Heart left ventricle (tissue), 16 donors: ENCODE data around the gene PKN2. TPM values are rescaled to one million over a fixed set of nuclear protein-coding genes. Genes with fewer than 3 reads are reported as not detected.

Source experiments
- ATAC-seq, 4 donors: fragments of 200-7000 bp; cut with Tn5 transposase; one replicate each; pipeline ENCODE4 v1.9.1; 2020 to 2022; ENCODE audit warnings: moderate library complexity in 4 of 4, mild to moderate bottlenecking in 3 of 4, moderate number of reproducible peaks in 1 of 4
- DNase-seq, 5 donors: peaks; one replicate each; pipeline ENCODE4 v3.0.0-alpha.2; 2020
- H3K27ac ChIP-seq, 12 donors: fragments of 200-600 bp; sonication (generic) in 4 of 12; one replicate each; pipeline versions ENCODE4 v1.5.0 to v1.8.0; 2016 to 2022; ENCODE audit warnings: mild to moderate bottlenecking in 2 of 12
- H3K27me3 ChIP-seq, 9 donors: fragments of 200-600 bp; sonication (generic) in 2 of 9; one replicate each; pipeline versions ENCODE4 v1.5.1 to v1.8.0; 2016 to 2022; ENCODE audit warnings: mild to moderate bottlenecking in 3 of 9
- H3K36me3 ChIP-seq, 9 donors: fragments of 200-600 bp; sonication (generic) in 2 of 9; one replicate each; pipeline versions ENCODE4 v1.5.0 to v1.8.0; 2018 to 2022; ENCODE audit warnings: mild to moderate bottlenecking in 2 of 9
- H3K4me1 ChIP-seq, 12 donors: fragments of 200-600 bp; sonication (generic) in 4 of 12; one replicate each; pipeline versions ENCODE4 v1.5.0 to v1.8.0; 2016 to 2022; ENCODE audit warnings: mild to moderate bottlenecking in 3 of 12
- H3K4me3 ChIP-seq, 12 donors: fragments of 200-600 bp; sonication (generic) in 4 of 12; one replicate each; pipeline versions ENCODE4 v1.5.0 to v1.8.0; 2017 to 2022; ENCODE audit warnings: mild to moderate bottlenecking in 9 of 12, moderate library complexity in 4 of 12
- H3K9me3 ChIP-seq, 12 donors: fragments of 200-600 bp; sonication (generic) in 4 of 12; one replicate each; pipeline versions ENCODE4 v1.5.0 to v1.8.0; 2016 to 2022; ENCODE audit warnings: mild to moderate bottlenecking in 1 of 12
- POLR2A ChIP-seq, 2 donors: fragments of 450-650 bp; IDR thresholded peaks; one replicate each; pipeline ENCODE4 v1.6.1; 2017; ENCODE audit warnings: antibody characterized with exemption in 2 of 2, mild to moderate bottlenecking in 2 of 2, moderate library complexity in 2 of 2
- WGBS, 4 donors: extraction: QIAGEN DNeasy Blood & Tissue Kit in 2 of 4; methylation state at CpG; one replicate each; pipeline versions ENCODE4 v1.1.5 to v1.1.7; 2013 to 2018; 5-methylcytosine and 5-hydroxymethylcytosine counted together
- intact Hi-C, 10 donors: fragments of 100-400 bp; cut with DNase I; formaldehyde crosslinking; loops; one replicate each; pipeline versions ENCODE4 v1.11.1 to v1.14.2; 2022
- polyA plus RNA-seq, 2 donors: library from polyadenylated mRNA; stranded (reverse); fragments of 200-250 nt; gene quantifications; one replicate each; pipeline ENCODE4 v1.2.3, GENCODE V29; 2013
- total RNA-seq, 9 donors: library from RNA; depleted of rRNA in 2 of 9; stranded (reverse); fragments of >200 nt in 2 of 9; fragmentation: NEBNext Ultra II Directional in 3 of 9; extraction: Animal tissue kit (Norgen Biotek cat#: 25700) in 3 of 9; gene quantifications; one replicate each; pipeline versions ENCODE4 v1.1.0 to v1.2.4, GENCODE V29; 2016 to 2023
- TF ChIP-seq, protein P1 (sequence below), 12 donors: fragments of 200-600 bp; sonication (generic) in 4 of 12; IDR thresholded peaks; one replicate each; pipeline versions ENCODE4 v1.5.0 to v1.8.0; 2018 to 2022; ENCODE audit warnings: antibody characterized with exemption in 12 of 12, mild to moderate bottlenecking in 5 of 12
- donor health status: ischemic (EF 13 %, LVEDD 7.1; RV severe dilation, severe dysfunction).
- donor health status: healthy with polysubstance abuse.
- donor health status: DM: no; HTN: yes; CAD: no.
- donor health status: DM: no; HTN: no; CAD: no.
- donor health status: ischemic (EF 25% LVEDD 6.9; RV normal size, moderate dysfunction).
- donor health status: ischemic (EF 25% LVEDD 5.7; RV mildly dilated, moderate dysfunction).
- donor health status: healthy.
- donor health status: DM: yes; HTN: yes; CAD: no.
- donor health status: ischemic (EF 35%, LVEDD 5.7; RV mildly dilated, moderate dysfunction).
- donor health status: nonischemic (EF 11% LVEDD 7.7; RV severe dilation, severe dysfunction).
- donor health status: DM: yes; HTN: yes; CAD: no.
- donor health status: PGD.
- donor health status: ischemic (EF 29% LVEDD 5.4; RV normal size, mild dysfunction).
- donor health status: nonischemic (EF 23%, LVEDD 6.1; RV moderate dilation, normal function).

The PKN2 gene
- total and polyA plus RNA-seq, 11 donors = 7.3 to 43.8 (median 30.9) TPM

DNA sequence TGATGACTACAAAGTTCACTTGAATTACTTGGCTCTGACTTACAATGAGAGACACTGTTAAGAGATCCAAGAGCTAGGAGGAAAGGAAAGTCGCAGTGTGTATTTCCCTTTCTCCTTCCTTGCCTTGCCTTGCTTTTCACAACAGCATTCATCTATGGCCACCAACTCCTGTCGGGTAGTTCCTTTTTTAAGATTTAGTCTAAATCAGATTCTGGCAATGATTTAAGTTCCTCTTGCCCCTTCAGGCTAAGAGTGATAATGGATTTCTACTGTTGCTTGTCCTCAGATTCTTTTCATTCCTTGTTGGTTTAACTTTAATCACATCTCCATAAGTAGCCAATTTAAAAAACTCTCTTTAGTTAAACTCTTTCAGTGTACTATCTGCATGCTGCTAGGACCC is 115.4 kb downstream of the PKN2 start:
- no peak for TF ChIP-seq POLR2A (IDR thresholded peaks at IDR 0.05)
- TF ChIP-seq, protein P1, sequence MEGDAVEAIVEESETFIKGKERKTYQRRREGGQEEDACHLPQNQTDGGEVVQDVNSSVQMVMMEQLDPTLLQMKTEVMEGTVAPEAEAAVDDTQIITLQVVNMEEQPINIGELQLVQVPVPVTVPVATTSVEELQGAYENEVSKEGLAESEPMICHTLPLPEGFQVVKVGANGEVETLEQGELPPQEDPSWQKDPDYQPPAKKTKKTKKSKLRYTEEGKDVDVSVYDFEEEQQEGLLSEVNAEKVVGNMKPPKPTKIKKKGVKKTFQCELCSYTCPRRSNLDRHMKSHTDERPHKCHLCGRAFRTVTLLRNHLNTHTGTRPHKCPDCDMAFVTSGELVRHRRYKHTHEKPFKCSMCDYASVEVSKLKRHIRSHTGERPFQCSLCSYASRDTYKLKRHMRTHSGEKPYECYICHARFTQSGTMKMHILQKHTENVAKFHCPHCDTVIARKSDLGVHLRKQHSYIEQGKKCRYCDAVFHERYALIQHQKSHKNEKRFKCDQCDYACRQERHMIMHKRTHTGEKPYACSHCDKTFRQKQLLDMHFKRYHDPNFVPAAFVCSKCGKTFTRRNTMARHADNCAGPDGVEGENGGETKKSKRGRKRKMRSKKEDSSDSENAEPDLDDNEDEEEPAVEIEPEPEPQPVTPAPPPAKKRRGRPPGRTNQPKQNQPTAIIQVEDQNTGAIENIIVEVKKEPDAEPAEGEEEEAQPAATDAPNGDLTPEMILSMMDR (IDR thresholded peaks at IDR 0.05) = no peak
- peak in 1 of 4 donors; percentile 20 for ATAC-seq
- DNase-seq = no peak
- Histone ChIP-seq H3K9me3 (peaks cover 0 to 8% (median 0%) of the 10 kb centered on the region in 12 donors), H3K27me3 (no peaks in the 10 kb centered on the region), H3K4me1 (peaks cover 0 to 9% (median 0%) of the 10 kb centered on the region in 12 donors), H3K4me3 (no peak overlapping the region), H3K27ac (peak overlapping the region in 1 of 12 donors; percentile 32), H3K36me3 (peaks cover 0 to 79% (median 29%) of the 10 kb centered on the region in 9 donors)
- 85 to 97% (median 88%) methylated on average over 2 of the region's 2 CpGs for WGBS, 4 donors
- intact Hi-C loops = loop anchor here in 1 of 10 donors (10.0 kb wide), 1 partner anchor 145 kb away; no protein-coding TSS in a partner anchor

DNA sequence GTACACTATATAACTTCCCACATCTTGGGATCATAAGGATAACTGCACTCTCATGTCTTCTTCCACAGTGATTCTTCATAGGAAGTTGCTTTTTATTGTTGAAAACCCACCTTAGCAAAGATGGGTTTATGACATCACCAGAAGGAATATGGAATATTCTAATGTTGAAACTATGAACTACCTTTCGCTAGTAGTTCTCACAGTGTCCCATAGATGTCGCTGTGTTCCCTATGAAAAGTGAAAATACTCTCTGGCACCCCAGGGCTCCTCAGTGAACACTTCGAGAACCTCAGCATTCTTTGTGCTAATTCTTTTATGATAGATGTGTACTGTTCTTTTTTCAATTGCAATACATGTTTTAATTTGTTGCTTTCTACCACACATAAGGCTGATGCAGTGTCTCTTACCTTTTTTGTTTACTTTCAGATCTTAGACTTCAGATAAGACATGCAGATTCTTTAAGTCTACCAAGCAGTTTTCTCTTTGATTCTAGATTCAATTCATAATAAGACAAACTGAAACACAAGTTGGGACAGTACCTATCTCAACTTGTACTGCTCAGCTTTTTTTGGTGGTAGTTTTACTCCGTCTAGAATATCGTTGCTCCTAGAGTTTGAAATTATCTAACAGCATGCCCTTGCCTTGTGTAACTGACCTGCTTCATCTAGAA is 116.4 kb downstream of the PKN2 start:
- WGBS, 4 donors = 86 to 91% (median 88%) methylated on average over 5 of the region's 5 CpGs
- H3K27ac ChIP-seq = no peak overlapping the region
- intact Hi-C loops = loop anchor here in 1 of 10 donors (5.0 kb wide), 1 partner anchor 77 kb away; no protein-coding TSS in a partner anchor
- no peak overlapping the region for H3K4me3 ChIP-seq
- ATAC-seq = no peak
- H3K4me1 ChIP-seq = peaks cover 0 to 9% (median 0%) of the 10 kb centered on the region in 12 donors
- TF ChIP-seq, protein P1 (IDR thresholded peaks at IDR 0.05) = peak; percentile 42 to 72 (median 54)
- no peak for TF ChIP-seq POLR2A (IDR thresholded peaks at IDR 0.05)
- H3K9me3 ChIP-seq = peaks cover 0 to 8% (median 0%) of the 10 kb centered on the region in 12 donors
- no peaks in the 10 kb centered on the region for H3K27me3 ChIP-seq
- peaks cover 0 to 80% (median 30%) of the 10 kb centered on the region in 9 donors for H3K36me3 ChIP-seq
- peak in 1 of 5 donors; percentile 9 for DNase-seq

DNA sequence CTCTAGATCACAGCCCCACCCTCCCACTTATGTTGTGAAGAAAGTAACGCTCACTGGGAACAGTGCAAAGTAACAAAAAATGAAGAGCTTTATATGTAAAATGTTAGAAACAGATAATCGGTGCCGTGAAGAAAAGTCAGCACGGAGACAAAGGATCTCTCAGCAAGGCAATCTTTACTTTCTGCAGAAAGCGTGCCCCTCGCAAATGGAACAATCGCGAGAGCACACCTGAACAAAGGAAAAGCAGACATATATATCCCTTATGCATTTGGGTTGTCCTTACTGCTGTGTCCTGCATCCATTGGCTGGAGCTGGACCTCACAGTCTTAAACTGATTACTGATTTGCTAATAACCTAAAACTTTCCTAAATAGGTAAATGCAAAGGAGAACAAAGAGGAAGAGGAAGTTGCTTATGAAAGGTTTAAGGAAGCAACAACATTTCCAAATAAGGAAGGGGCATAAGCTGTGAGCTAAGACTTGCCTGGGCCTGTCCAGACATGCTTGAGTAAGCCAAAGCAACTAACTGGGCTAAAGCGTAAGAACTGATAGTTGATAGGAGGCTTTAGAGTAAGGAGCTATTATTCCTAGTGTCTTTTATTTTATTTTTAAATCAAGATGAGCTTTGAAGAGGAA is 117.6 kb downstream of the PKN2 start:
- H3K27me3 ChIP-seq = no peaks in the 10 kb centered on the region
- no peak overlapping the region for H3K4me3 ChIP-seq
- H3K4me1 ChIP-seq = peaks cover 0 to 9% (median 0%) of the 10 kb centered on the region in 12 donors
- H3K36me3 ChIP-seq = peaks cover 0 to 82% (median 39%) of the 10 kb centered on the region in 9 donors
- no peak for TF ChIP-seq POLR2A (IDR thresholded peaks at IDR 0.05)
- TF ChIP-seq, protein P1 (IDR thresholded peaks at IDR 0.05) = no peak
- ATAC-seq = no peak
- no peak for DNase-seq
- WGBS, 4 donors = 96 to 99% (median 98%) methylated on average over 9 of the region's 9 CpGs
- peak overlapping the region in 1 of 12 donors; percentile 6 for H3K27ac ChIP-seq
- intact Hi-C loops = loop anchor here in 1 of 10 donors (5.0 kb wide), 1 partner anchor 76 kb away; no protein-coding TSS in a partner anchor
- H3K9me3 ChIP-seq = peaks cover 0 to 8% (median 0%) of the 10 kb centered on the region in 12 donors

DNA sequence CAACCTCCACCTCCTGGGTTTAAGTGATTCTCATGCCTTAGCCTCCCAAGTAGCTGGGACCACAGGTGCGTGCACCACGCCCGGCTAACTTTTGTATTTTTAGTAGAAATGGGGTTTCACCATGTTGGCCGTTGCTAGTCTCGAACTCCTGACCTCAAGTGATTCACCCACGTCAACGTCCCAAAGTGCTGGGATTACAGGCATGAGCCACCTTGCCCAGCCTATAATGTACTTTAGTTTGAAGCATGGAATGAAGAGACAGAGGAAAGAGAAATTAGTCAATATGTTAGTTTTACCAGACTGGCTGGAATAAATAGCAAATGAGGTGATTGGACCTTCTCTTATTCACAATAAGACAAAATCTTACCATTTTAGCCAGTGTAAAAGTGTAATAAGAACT is 118.3 kb downstream of the PKN2 start:
- TF ChIP-seq, protein P1 (IDR thresholded peaks at IDR 0.05) = no peak
- no peak for TF ChIP-seq POLR2A (IDR thresholded peaks at IDR 0.05)
- WGBS, 4 donors = 96 to 98% (median 97%) methylated on average over 7 of the region's 7 CpGs
- H3K27me3 ChIP-seq = no peaks in the 10 kb centered on the region
- no peak overlapping the region for H3K4me3 ChIP-seq
- no peak for DNase-seq
- peak overlapping the region in 1 of 12 donors; percentile 6 for H3K27ac ChIP-seq
- H3K4me1 ChIP-seq = peaks cover 0 to 9% (median 0%) of the 10 kb centered on the region in 12 donors
- intact Hi-C loops = loop anchor here in 1 of 10 donors (5.0 kb wide), 1 partner anchor 75 kb away; no protein-coding TSS in a partner anchor
- H3K9me3 ChIP-seq = peaks cover 0 to 8% (median 0%) of the 10 kb centered on the region in 12 donors
- peaks cover 0 to 82% (median 46%) of the 10 kb centered on the region in 9 donors for H3K36me3 ChIP-seq
- ATAC-seq = no peak
